IMR-90 (cell line): Measurements from ENCODE around the gene ACVR1. TPM values are rescaled to one million over a fixed set of nuclear protein-coding genes. Genes with fewer than 3 reads are reported as not detected.

Experiments
- ATAC-seq: fragments of 200-7000 bp; cut with Tn5 transposase; 2 replicates; pipeline ENCODE4 v1.9.1; 2020; ENCODE audit warnings: low read depth, mild to moderate bottlenecking, moderate library complexity
- BruUV-seq: library from RNA; stranded (reverse); fragments of 400-500 nt; replicated peaks from 2 replicates; lab custom pipeline; 2021; lab: Mats Ljungman, UMichigan
- CTCF ChIA-PET: fragments of 300-600 bp; formaldehyde crosslinking; extraction: SDS; loops from one replicate; lab custom pipeline; 2021; ENCODE audit warnings: antibody characterized with exemption; lab: Yijun Ruan, JAX
- POLR2A ChIA-PET: fragments of 300-600 bp; sonication (Branson Sonifier 250); formaldehyde crosslinking; loops from one replicate; lab custom pipeline; 2022; ENCODE audit warnings: antibody characterized with exemption; ENCODE audit not compliant: unreplicated experiment; lab: Charles Lee
- DNase-seq: peaks from one replicate; pipeline ENCODE4 v3.0.0; 2013
- H2AFZ ChIP-seq: replicated peaks from 2 replicates; pipeline ENCODE3; 2013; ENCODE audit warnings: low read length, mild to moderate bottlenecking; ENCODE audit not compliant: poor library complexity
- H2AK5ac ChIP-seq: 2 replicates; pipeline ENCODE4 v1.6.1; 2013; ENCODE audit warnings: low read depth, low read length, inconsistent platforms
- H2AK9ac ChIP-seq: replicated peaks from 2 replicates; pipeline ENCODE3; 2013; ENCODE audit warnings: mild to moderate bottlenecking, low read depth, low read length, moderate library complexity; ENCODE audit not compliant: poor library complexity
- H2BK120ac ChIP-seq: 2 replicates; pipeline ENCODE4 v1.6.1; 2013; ENCODE audit warnings: low read depth, low read length, inconsistent platforms
- H2BK15ac ChIP-seq: 3 replicates; pipeline ENCODE4 v1.6.1; 2013; ENCODE audit warnings: low read depth, low read length, inconsistent platforms
- H2BK20ac ChIP-seq: 2 replicates; pipeline ENCODE4 v1.6.1; 2013; ENCODE audit warnings: low read depth, mild to moderate bottlenecking, inconsistent platforms, low read length, moderate library complexity
- H2BK5ac ChIP-seq: 2 replicates; pipeline ENCODE4 v1.6.1; 2013; ENCODE audit warnings: mild to moderate bottlenecking, low read depth, low read length, inconsistent platforms; ENCODE audit not compliant: poor library complexity, severe bottlenecking
- H3K14ac ChIP-seq: replicated peaks from 2 replicates; pipeline ENCODE4 v1.6.1; 2013; ENCODE audit warnings: low read depth, low read length, inconsistent platforms
- H3K18ac ChIP-seq: 2 replicates; pipeline ENCODE4 v1.6.1; 2013; ENCODE audit warnings: low read depth, low read length, control low read depth
- H3K23ac ChIP-seq: 2 replicates; pipeline ENCODE4 v1.6.1; 2013; ENCODE audit warnings: low read depth, low read length, inconsistent platforms
- H3K27ac ChIP-seq: 2 replicates; pipeline ENCODE4 v1.5.1; 2013; ENCODE audit warnings: mild to moderate bottlenecking, control low read depth, low read length; ENCODE audit not compliant: insufficient read depth
- H3K27me3 ChIP-seq: 2 replicates; pipeline ENCODE4 v1.6.1; 2013; ENCODE audit warnings: low read length; ENCODE audit not compliant: control insufficient read depth, insufficient read depth
- H3K36me3 ChIP-seq: 2 replicates; pipeline ENCODE4 v1.6.1; 2013; ENCODE audit warnings: low read length, mixed read lengths; ENCODE audit not compliant: control insufficient read depth, insufficient read depth
- H3K4ac ChIP-seq: 2 replicates; pipeline ENCODE4 v1.6.1; 2013; ENCODE audit warnings: low read depth, low read length, inconsistent platforms
- H3K4me1 ChIP-seq: 2 replicates; pipeline ENCODE4 v1.6.1; 2013; ENCODE audit warnings: low read length, mixed read lengths; ENCODE audit not compliant: control insufficient read depth, insufficient read depth
- H3K4me2 ChIP-seq: 2 replicates; pipeline ENCODE4 v1.6.1; 2013; ENCODE audit warnings: low read depth, mild to moderate bottlenecking, control low read depth, low read length, moderate library complexity
- H3K4me3 ChIP-seq: 2 replicates; pipeline ENCODE4 v1.5.1; 2013; ENCODE audit warnings: low read depth, mild to moderate bottlenecking, control low read depth, low read length, moderate library complexity; ENCODE audit not compliant: insufficient read depth
- H3K56ac ChIP-seq: 2 replicates; pipeline ENCODE4 v1.6.1; 2013; ENCODE audit warnings: low read length, inconsistent platforms; ENCODE audit not compliant: insufficient read depth; ENCODE audit errors: extremely low read depth
- H3K79me1 ChIP-seq, 2 experiments: 2 replicates each; pipeline ENCODE4 v1.6.1; 2013; ENCODE audit warnings: low read length in 2 of 2, inconsistent platforms in 1 of 2, low read depth in 1 of 2
- H3K9ac ChIP-seq: 2 replicates; pipeline ENCODE4 v1.6.1; 2013; ENCODE audit warnings: low read depth, low read length, control low read depth
- H3K9me1 ChIP-seq: 2 replicates; pipeline ENCODE4 v1.6.1; 2013; ENCODE audit warnings: low read length, inconsistent platforms; ENCODE audit not compliant: insufficient read depth
- H3K9me3 ChIP-seq: 2 replicates; pipeline ENCODE4 v1.6.1; 2013; ENCODE audit warnings: low read length; ENCODE audit not compliant: control insufficient read depth, insufficient read depth
- H4K20me1 ChIP-seq: 2 replicates; pipeline ENCODE4 v1.6.1; 2013; ENCODE audit warnings: low read length, inconsistent platforms; ENCODE audit not compliant: insufficient read depth
- H4K5ac ChIP-seq: 2 replicates; pipeline ENCODE4 v1.6.1; 2013; ENCODE audit warnings: mild to moderate bottlenecking, low read depth, low read length, control low read depth
- H4K8ac ChIP-seq, 2 experiments: 2 replicates each; pipeline ENCODE4 v1.6.1; 2013; ENCODE audit warnings: low read depth in 2 of 2, low read length in 2 of 2, control low read depth in 1 of 2, inconsistent platforms in 1 of 2
- H4K91ac ChIP-seq: 2 replicates; pipeline ENCODE4 v1.6.1; 2013; ENCODE audit warnings: low read depth, low read length, inconsistent platforms; ENCODE audit not compliant: insufficient read depth
- BHLHE40 ChIP-seq: fragments of 150-350 bp; IDR thresholded peaks from 2 replicates; pipeline ENCODE4 v1.6.1; 2016; ENCODE audit warnings: mild to moderate bottlenecking, low read depth, low read length
- CEBPB ChIP-seq: IDR thresholded peaks from 2 replicates; pipeline ENCODE4 v1.6.1; 2012; ENCODE audit warnings: low read depth, low read length, improper control_type of control experiment
- CHD1 ChIP-seq: IDR thresholded peaks from 2 replicates; pipeline ENCODE4 v1.6.1; 2012; ENCODE audit warnings: low read depth, low read length, improper control_type of control experiment
- FOS ChIP-seq: fragments of 150-350 bp; IDR thresholded peaks from 2 replicates; pipeline ENCODE4 v1.6.1; 2016; ENCODE audit warnings: low read depth, low read length
- MAZ ChIP-seq: IDR thresholded peaks from 2 replicates; pipeline ENCODE4 v1.6.1; 2012; ENCODE audit warnings: low read depth, mild to moderate bottlenecking, low read length, improper control_type of control experiment, moderate library complexity, borderline replicate concordance
- NFE2L2 ChIP-seq: fragments of 150-350 bp; IDR thresholded peaks from 2 replicates; pipeline ENCODE4 v1.6.1; 2016; ENCODE audit warnings: low read depth, mild to moderate bottlenecking, low read length
- POLR2A ChIP-seq: IDR thresholded peaks from 2 replicates; pipeline ENCODE4 v1.6.1; 2012; ENCODE audit warnings: mild to moderate bottlenecking, low read depth, low read length
- RAD21 ChIP-seq: IDR thresholded peaks from 2 replicates; pipeline ENCODE4 v1.6.1; 2012; ENCODE audit warnings: low read length, improper control_type of control experiment
- RCOR1 ChIP-seq: IDR thresholded peaks from 2 replicates; pipeline ENCODE4 v1.6.1; 2012; ENCODE audit warnings: mild to moderate bottlenecking, low read length, improper control_type of control experiment; ENCODE audit not compliant: insufficient replicate concordance
- RFX5 ChIP-seq: IDR thresholded peaks from 2 replicates; pipeline ENCODE4 v1.8.0; 2012; ENCODE audit warnings: low read depth, mild to moderate bottlenecking, low read length, moderate library complexity
- SMC3 ChIP-seq: fragments of 150-350 bp; IDR thresholded peaks from 2 replicates; pipeline ENCODE4 v1.6.1; 2016; ENCODE audit warnings: low read depth, mild to moderate bottlenecking, antibody characterized with exemption, low read length, moderate library complexity
- WGBS, 2 experiments: methylation state at CpG; one replicate each; pipeline versions ENCODE4 v1.1.5 to v1.1.7; 2013; ENCODE audit warnings: missing lambda C conversion rate in 2 of 2; ENCODE audit not compliant: insufficient read length in 1 of 2; ENCODE audit errors: extremely low coverage in 2 of 2; 5-methylcytosine and 5-hydroxymethylcytosine counted together
- dilution Hi-C: fragments of 300-500 bp; cut with HindIII; formaldehyde crosslinking; loops from one replicate; pipeline ENCODE4 v1.14.3; 2018; ENCODE audit warnings: low sequenced_read_pairs; ENCODE audit not compliant: unreplicated experiment
- in situ Hi-C: fragments of 300-500 bp; cut with MboI; formaldehyde crosslinking; loops from 3 replicates; pipeline ENCODE4 v1.14.3; 2019; ENCODE audit warnings: low sequenced_read_pairs, inconsistent platforms, mixed read lengths
- intact Hi-C: fragments of 100-400 bp; cut with micrococcal nuclease; formaldehyde crosslinking; loops from 2 replicates; pipeline ENCODE4 v1.10.0; 2022
- polyA plus RNA-seq, 3 experiments: library from polyadenylated mRNA; depleted of rRNA; stranded (reverse); fragments of >200 nt; gene quantifications; 2 replicates each; pipeline ENCODE4 v1.2.3, GENCODE V29; 2012; ENCODE audit warnings: low replicate concordance in 1 of 3
- total RNA-seq: library from RNA; depleted of rRNA; stranded (reverse); fragments of >200 nt; gene quantifications from 2 replicates; pipeline ENCODE4 v1.2.3, GENCODE V29; 2012
- TF ChIP-seq, protein P1 (sequence below): fragments of 150-350 bp; IDR thresholded peaks from 2 replicates; pipeline ENCODE4 v1.6.1; 2017; ENCODE audit warnings: mild to moderate bottlenecking, antibody characterized with exemption, low read length, low read depth
- TF ChIP-seq, protein P2 (sequence below): fragments of 150-350 bp; IDR thresholded peaks from 2 replicates; pipeline ENCODE4 v1.6.1; 2016; ENCODE audit warnings: low read depth, mild to moderate bottlenecking, low read length, moderate library complexity, borderline replicate concordance
- TF ChIP-seq, protein P3 (sequence below): conservative IDR thresholded peaks from 2 replicates; pipeline ENCODE4 v1.5.1; 2012; ENCODE audit warnings: mild to moderate bottlenecking, low read depth, low read length, improper control_type of control experiment

Gene ACVR1
- total and polyA plus RNA-seq, 2 of the 4 experiments (the other 2 are of a cell fraction): 21.1 to 40.8 TPM

DNA sequence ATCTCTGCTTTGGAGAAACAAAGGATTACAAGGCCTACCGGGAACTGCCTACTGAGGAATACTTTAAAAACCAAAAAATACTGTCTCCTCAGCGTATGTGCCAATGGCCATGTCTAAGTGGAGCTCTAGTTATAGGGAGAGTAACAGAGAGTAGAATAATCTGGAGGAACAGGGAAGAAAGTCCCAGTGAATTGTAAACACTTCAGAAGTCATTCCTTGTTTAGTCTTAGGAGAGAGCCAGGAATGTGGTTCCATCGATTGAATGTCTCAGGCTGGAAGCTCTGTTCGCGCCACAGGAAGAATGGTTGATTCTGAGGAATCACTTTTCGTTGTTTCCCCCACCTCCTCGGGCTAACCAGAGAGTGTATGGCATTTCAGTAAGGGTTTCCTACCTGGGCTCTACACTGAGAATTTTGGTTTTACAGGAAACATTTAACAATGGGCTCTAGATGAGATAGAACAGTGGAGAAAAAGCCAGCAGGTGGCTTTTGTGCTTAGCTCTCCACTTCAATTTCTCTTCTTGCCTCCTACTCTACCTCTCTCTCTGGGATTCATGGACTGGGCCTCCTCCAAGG lies 88.7 kb downstream of the ACVR1 start:
- Histone ChIP-seq H2AK5ac (no peak overlapping the region), H4K91ac (no peak overlapping the region), H3K4me3 (no peak overlapping the region), H3K36me3 (0 out of 2 replicates have a peak, but pooled peaks cover 4% of the 10 kb centered on the region), H2BK120ac (no peak overlapping the region), H3K27me3 (no peaks in the 10 kb centered on the region), H3K4me1 (peaks cover 30% of the 10 kb centered on the region), H3K18ac (no peak overlapping the region), H2AK9ac (no peak overlapping the region), H4K5ac (no peak overlapping the region), H3K4me2 (no peak overlapping the region), H3K56ac (no peak overlapping the region), H2AFZ (no peak overlapping the region), H3K23ac (no peak overlapping the region), H4K8ac (no peak overlapping the region), H3K4ac (no peak overlapping the region), H2BK15ac (no peak overlapping the region), H4K20me1 (peaks cover 13% of the 10 kb centered on the region; the same call in 1 of the 2 replicates), H3K14ac (no peak overlapping the region), H3K9me1 (peaks cover 32% of the 10 kb centered on the region), H3K9ac (no peak overlapping the region), H2BK5ac (no peak overlapping the region), H3K9me3 (no peaks in the 10 kb centered on the region), H3K79me1 (peaks cover 27 to 78% of the 10 kb centered on the region in 2 experiments), H3K27ac (no peak overlapping the region), H2BK20ac (no peak overlapping the region)
- dilution Hi-C loops (no loop called here), in situ Hi-C loops (loop anchor here (5.0 kb wide), 1 partner anchor 90 kb away; the partner anchor contains the start of gene ACVR1), intact Hi-C loops (loop anchor here (10.0 kb wide), 1 partner anchor 667 kb away; the partner anchor contains the start of genes CCDC148 and PKP4)
- ChIA-PET CTCF (no interaction called here), POLR2A (no interaction called here)
- DNase-seq (no peak), ATAC-seq (no peak)
- WGBS, 2 experiments: no CpG with 5 or more reads among the region's 7 CpGs
- TF ChIP-seq SMC3: no peak
- no peak for TF ChIP-seq CEBPB
- no peak for TF ChIP-seq CHD1
- no peak for TF ChIP-seq RCOR1
- no peak for TF ChIP-seq RAD21
- no peak for TF ChIP-seq NFE2L2
- TF ChIP-seq POLR2A: no peak
- TF ChIP-seq RFX5: no peak
- no peak for TF ChIP-seq FOS
- no peak for TF ChIP-seq BHLHE40
- TF ChIP-seq, protein P1, sequence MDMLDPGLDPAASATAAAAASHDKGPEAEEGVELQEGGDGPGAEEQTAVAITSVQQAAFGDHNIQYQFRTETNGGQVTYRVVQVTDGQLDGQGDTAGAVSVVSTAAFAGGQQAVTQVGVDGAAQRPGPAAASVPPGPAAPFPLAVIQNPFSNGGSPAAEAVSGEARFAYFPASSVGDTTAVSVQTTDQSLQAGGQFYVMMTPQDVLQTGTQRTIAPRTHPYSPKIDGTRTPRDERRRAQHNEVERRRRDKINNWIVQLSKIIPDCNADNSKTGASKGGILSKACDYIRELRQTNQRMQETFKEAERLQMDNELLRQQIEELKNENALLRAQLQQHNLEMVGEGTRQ: no peak
- TF ChIP-seq, protein P2, sequence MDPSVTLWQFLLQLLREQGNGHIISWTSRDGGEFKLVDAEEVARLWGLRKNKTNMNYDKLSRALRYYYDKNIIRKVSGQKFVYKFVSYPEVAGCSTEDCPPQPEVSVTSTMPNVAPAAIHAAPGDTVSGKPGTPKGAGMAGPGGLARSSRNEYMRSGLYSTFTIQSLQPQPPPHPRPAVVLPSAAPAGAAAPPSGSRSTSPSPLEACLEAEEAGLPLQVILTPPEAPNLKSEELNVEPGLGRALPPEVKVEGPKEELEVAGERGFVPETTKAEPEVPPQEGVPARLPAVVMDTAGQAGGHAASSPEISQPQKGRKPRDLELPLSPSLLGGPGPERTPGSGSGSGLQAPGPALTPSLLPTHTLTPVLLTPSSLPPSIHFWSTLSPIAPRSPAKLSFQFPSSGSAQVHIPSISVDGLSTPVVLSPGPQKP: no peak
- TF ChIP-seq, protein P3, sequence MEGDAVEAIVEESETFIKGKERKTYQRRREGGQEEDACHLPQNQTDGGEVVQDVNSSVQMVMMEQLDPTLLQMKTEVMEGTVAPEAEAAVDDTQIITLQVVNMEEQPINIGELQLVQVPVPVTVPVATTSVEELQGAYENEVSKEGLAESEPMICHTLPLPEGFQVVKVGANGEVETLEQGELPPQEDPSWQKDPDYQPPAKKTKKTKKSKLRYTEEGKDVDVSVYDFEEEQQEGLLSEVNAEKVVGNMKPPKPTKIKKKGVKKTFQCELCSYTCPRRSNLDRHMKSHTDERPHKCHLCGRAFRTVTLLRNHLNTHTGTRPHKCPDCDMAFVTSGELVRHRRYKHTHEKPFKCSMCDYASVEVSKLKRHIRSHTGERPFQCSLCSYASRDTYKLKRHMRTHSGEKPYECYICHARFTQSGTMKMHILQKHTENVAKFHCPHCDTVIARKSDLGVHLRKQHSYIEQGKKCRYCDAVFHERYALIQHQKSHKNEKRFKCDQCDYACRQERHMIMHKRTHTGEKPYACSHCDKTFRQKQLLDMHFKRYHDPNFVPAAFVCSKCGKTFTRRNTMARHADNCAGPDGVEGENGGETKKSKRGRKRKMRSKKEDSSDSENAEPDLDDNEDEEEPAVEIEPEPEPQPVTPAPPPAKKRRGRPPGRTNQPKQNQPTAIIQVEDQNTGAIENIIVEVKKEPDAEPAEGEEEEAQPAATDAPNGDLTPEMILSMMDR: no peak
- no peak for TF ChIP-seq MAZ
- BruUV-seq: no TSS peak
